SHP77 treated with DMSO at 0.1 percent for 48 hours (cell line): ENCODE results near the gene AFAP1L1.
A peak's percentile ranks its signal among the peaks of the same experiment; 100 is the strongest.

Experiments
- DNase-seq: peaks from one replicate; lab custom pipeline; 2025; lab: John Stamatoyannopoulos, UW

Gene AFAP1L1

DNA sequence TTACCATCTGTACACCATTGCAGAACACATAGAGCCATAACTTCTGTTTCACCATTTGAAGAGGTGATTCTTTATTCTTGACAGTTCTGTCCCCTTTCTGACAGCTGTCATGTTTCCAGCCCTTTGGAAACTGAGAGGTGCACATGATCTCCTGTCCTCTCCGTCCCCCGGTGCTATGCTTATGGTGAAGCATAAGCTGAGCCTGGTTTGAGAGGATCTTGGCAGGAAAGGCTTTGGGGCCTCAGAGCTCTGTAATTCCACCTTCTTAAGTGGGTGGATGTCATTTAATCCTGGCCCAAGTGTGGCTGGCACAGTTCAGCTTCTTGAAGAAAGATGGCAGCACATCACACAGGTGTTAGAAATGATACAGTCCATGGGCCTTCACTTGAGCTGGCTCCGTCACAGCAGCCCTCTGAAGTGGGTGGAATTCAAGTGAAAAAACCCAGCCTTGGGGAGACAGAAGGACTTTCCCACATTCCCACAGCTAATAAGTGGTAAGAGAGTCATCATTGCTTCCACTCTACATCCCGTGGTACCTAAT lies 43.0 kb downstream of the AFAP1L1 start:
- DNase-seq = no peak

DNA sequence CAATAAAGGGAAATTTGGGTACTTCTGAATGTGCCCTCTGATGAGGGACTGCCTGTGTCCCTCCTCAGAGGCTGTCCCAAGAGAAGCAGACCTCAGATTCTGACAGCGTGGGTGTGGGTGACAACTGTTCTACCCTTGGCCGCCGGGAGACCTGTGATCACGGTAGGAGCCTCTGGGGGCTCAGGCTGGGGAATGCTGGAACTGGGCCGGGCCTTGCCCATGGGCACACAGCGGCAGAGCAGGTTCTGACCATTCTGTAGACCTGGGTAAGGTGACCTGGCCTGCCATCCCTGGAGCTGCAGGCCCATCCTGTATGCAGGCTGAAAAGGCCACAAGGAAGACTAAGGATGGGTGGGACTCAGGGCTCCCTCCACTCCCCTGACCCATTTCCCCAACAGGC lies 44.1 kb downstream of the AFAP1L1 start:
- DNase-seq = no peak

- peak; percentile 51 for DNase-seq
Observed at GRCh38 chr5:149317281-149318048, 45.8 kb downstream of the AFAP1L1 start.

- DNase-seq = no peak
Observed at GRCh38 chr5:149319174-149319573, 47.5 kb downstream of the AFAP1L1 start.

GRCh38 chr5:149320791-149321330 lies 49.2 kb downstream of the AFAP1L1 start:
- peak; percentile 80 for DNase-seq

GRCh38 chr5:149322518-149322917 lies 50.9 kb downstream of the AFAP1L1 start:
- no peak for DNase-seq

GRCh38 chr5:149323210-149323609 lies 51.6 kb downstream of the AFAP1L1 start:
- DNase-seq = no peak

DNA sequence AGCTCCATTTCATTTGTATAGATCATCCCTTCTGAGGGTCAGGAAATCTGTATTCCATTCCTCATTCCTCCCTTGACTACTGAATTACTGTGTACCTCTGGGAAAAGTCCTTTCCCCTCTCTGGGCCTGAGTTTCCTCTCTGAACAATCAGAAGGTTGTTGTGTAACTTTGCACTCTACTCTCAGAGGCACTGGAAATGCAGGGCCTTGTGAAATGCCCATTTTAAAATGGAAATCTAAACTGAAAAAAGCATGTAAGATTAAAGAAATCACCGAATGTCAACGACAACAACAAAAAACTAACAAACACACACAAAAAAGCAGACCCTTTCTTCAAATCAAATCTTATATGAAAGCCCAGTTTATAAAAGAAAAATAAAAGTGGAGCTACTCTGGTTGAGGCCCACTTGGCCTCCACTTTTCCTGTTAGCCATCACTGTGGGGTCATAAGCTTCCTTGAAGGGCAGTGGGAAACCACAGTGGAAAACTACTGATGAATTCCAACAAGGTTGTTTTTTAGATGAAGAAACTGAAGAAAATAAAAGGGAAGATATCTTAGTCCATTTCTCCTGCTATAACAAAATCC lies 52.1 kb downstream of the AFAP1L1 start:
- no peak for DNase-seq

GRCh38 chr5:149324641-149325040 lies 53.0 kb downstream of the AFAP1L1 start:
- DNase-seq = no peak

- no peak for DNase-seq
Observed at GRCh38 chr5:149325166-149325735, 53.6 kb downstream of the AFAP1L1 start.

DNA sequence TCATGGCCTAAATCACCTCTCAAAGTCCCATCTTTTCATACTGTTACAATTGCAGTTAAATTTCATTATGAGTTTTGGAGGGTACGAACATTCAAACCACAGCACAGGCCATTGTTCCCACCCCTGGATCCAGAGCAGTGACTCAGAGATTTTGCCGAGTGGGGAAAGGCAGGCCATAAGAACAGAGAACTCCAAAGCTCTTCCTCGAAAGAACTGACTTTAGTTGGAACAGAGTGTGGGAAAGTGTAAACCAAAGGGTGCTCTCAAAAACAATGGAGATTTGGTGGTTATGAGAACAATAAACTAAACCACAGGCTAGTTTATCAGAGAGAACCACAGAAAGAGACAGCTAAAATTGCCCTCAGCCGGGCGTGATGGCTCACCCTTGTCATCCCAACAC lies 54.2 kb downstream of the AFAP1L1 start:
- DNase-seq = no peak

DNA sequence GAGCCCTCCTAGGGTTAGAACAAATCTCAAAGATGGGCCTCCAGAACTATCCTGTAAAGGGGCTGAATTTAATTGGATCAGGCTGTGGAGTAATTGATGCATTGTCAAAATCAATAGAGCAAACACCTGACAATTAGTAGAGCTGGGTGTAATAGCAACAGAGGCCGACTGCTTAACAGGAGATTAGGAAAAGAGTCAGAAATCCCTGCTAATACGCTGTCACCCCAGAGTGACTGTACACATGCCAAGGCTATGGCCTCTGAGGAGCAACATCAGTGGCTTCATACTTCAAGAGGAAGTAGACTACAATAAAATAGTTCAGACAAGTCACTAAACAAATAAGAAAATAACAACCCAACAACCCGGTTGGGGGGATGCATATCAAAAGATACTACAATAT lies 55.0 kb downstream of the AFAP1L1 start:
- DNase-seq = no peak

GRCh38 chr5:149328177-149328576 lies 56.5 kb downstream of the AFAP1L1 start:
- DNase-seq = no peak

GRCh38 chr5:149333711-149334443 lies 62.2 kb downstream of the AFAP1L1 start:
- no peak for DNase-seq

DNA sequence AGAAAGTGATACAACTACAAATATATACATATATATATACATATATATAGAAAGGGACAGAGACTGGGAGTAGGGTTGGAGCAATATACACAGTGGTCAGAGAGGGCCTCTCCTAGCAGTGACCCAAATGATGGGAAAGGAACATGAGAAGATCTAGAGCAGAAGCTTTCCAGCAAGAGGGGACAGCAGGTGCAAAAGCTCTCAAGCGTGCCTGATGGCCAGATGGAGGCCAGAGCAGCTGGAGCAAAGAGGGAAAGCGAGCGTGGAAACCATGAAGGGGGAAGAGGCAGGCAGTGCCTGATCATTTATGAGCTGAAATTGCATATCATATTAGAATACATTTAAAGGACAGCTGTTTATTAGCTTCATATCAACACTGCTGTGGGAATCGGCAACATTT lies 66.1 kb downstream of the AFAP1L1 start:
- peak; percentile 81 for DNase-seq

- DNase-seq = no peak
Observed at GRCh38 chr5:149338364-149338763, 66.7 kb downstream of the AFAP1L1 start.

DNA sequence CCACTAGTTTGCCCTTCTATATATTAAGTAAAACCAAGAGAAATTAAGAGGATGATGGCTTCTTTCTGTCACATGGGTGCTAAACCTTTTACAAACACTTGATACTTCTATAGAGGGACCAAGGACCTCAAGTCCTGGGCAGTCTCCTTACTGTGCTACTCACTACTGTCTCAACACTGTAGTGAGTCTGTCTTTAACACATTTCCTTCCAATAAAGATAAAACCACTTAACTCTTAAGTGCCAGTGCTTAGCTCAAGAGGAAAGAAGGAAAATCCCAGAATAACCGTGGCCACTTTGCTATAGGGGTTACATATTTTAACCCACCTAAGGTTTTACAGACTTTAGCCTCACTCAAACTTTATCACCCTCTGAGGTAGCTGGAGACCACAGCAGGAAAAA lies 69.3 kb downstream of the AFAP1L1 start:
- DNase-seq = no peak

- no peak for DNase-seq
Observed at GRCh38 chr5:149341876-149342275, 70.2 kb downstream of the AFAP1L1 start.

GRCh38 chr5:149344151-149344550 lies 72.5 kb downstream of the AFAP1L1 start:
- no peak for DNase-seq

- DNase-seq = peak; percentile 94
Observed at GRCh38 chr5:149345147-149345891, 73.7 kb downstream of the AFAP1L1 start, which contains the start of gene GRPEL2. TSS of gene GRPEL2 (plus strand) at chr5:149345499. CDS start at chr5:149345540, 41 bp downstream.

GRCh38 chr5:149345892-149346222 lies 74.2 kb downstream of the AFAP1L1 start:
- no peak for DNase-seq
